Gastroesophageal sphincter (tissue), 4 donors: ENCODE data around the gene OPTC. TPM values are rescaled to one million over a fixed set of nuclear protein-coding genes. Genes with fewer than 3 reads are reported as not detected.
A peak's percentile ranks its signal among the peaks of the same experiment; 100 is the strongest.
"Not testable (repeated sequence)": the region's sequence is repeated elsewhere in the genome, so short reads cannot be mapped to it uniquely, and the experiment has no call there.

Experiments used
- ATAC-seq: fragments of 150-250 bp; one replicate; pipeline ENCODE4 v1.9.1; 2016; ENCODE audit warnings: mild to moderate bottlenecking, moderate library complexity
- H3K27ac ChIP-seq, 4 donors: fragments of 200-600 bp; sonication (generic) in 3 of 4; 1 replicate in 3 of 4; 2 replicates in 1 of 4; pipeline ENCODE4 v1.5.1; 2016 to 2019
- H3K27me3 ChIP-seq: fragments of 200-600 bp; sonication (generic); one replicate; pipeline ENCODE4 v1.5.1; 2019
- H3K36me3 ChIP-seq, 2 donors: fragments of 200-600 bp; sonication (generic); one replicate each; pipeline ENCODE4 v1.5.1; 2019; ENCODE audit warnings: control low read depth in 1 of 2
- H3K4me1 ChIP-seq, 3 donors: fragments of 200-600 bp; sonication (generic); 1 replicate in 2 of 3; 2 replicates in 1 of 3; pipeline ENCODE4 v1.5.1; 2016 to 2019; ENCODE audit warnings: control low read depth in 2 of 3
- H3K4me3 ChIP-seq, 2 donors: fragments of 200-600 bp; sonication (generic); one replicate each; pipeline ENCODE4 v1.5.1; 2019; ENCODE audit warnings: mild to moderate bottlenecking in 1 of 2, moderate library complexity in 1 of 2
- H3K9me3 ChIP-seq, 3 donors: fragments of 200-600 bp; sonication (generic); one replicate each; pipeline ENCODE4 v1.5.1; 2017 to 2019; ENCODE audit warnings: control low read depth in 2 of 3
- EP300 ChIP-seq: sonication (generic); formaldehyde crosslinking; IDR thresholded peaks from one replicate; pipeline ENCODE4 v1.6.1; 2017; ENCODE audit warnings: antibody characterized with exemption, mild to moderate bottlenecking
- POLR2A ChIP-seq, 2 donors: fragments of 450-650 bp; IDR thresholded peaks; one replicate each; pipeline ENCODE4 v1.6.1; 2017; ENCODE audit warnings: antibody characterized with exemption in 2 of 2, mild to moderate bottlenecking in 2 of 2, moderate library complexity in 1 of 2
- POLR2AphosphoS5 ChIP-seq: sonication (generic); formaldehyde crosslinking; IDR thresholded peaks from one replicate; pipeline ENCODE4 v1.6.1; 2017; ENCODE audit warnings: antibody characterized with exemption
- WGBS, 2 donors: methylation state at CpG; one replicate each; pipeline ENCODE4 v1.1.5; 2018; ENCODE audit warnings: low coverage in 1 of 2; 5-methylcytosine and 5-hydroxymethylcytosine counted together
- total RNA-seq, 4 donors: library from RNA; depleted of rRNA; stranded (reverse); fragments of >200 nt; gene quantifications; one replicate each; pipeline ENCODE4 v1.1.0, GENCODE V29; 2016
- TF ChIP-seq, protein P1 (sequence below), 4 experiments: fragments of 200-600 bp in 2 of 4; fragments of 450-650 bp in 2 of 4; sonication (generic) in 1 of 4; IDR thresholded peaks; one replicate each; pipeline ENCODE4 v1.5.1; 2017 to 2019; ENCODE audit warnings: antibody characterized with exemption in 4 of 4, mild to moderate bottlenecking in 2 of 4, moderate library complexity in 2 of 4

OPTC gene
- total RNA-seq, 4 donors from 2014 or later, result not detected

DNA sequence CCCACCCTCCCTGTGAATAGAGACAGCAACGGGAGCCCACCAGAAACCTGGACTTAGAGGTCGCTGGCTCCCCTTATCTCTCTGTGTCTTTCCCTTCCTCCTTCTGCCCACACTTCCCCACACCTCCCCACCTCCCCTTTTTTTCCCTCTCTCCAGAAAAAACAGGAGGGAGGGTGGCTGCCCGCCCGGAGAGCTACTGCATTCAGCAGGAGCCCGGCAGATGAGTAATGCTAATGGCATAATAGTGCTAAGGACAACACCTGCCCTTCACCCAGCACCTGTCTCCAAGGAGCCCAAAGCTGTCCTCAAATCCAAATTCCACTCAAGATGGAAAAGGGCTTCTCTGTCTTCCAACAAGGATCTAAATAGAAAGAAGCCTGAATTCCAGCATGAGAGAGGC is 29.7 kb upstream of the OPTC start:
- Histone ChIP-seq H3K4me1 (peaks cover 24 to 69% (median 48%) of the 10 kb centered on the region in 3 donors), H3K27ac (peak overlapping the region; percentile 91 to 96 (median 92)), H3K4me3 (no peak overlapping the region), H3K9me3 (no peaks in the 10 kb centered on the region), H3K27me3 (no peaks in the 10 kb centered on the region), H3K36me3 (no peaks in the 10 kb centered on the region)
- no peak for TF ChIP-seq POLR2A (IDR thresholded peaks at IDR 0.05)
- no peak for TF ChIP-seq EP300
- no peak for TF ChIP-seq POLR2AphosphoS5
- TF ChIP-seq, protein P1, sequence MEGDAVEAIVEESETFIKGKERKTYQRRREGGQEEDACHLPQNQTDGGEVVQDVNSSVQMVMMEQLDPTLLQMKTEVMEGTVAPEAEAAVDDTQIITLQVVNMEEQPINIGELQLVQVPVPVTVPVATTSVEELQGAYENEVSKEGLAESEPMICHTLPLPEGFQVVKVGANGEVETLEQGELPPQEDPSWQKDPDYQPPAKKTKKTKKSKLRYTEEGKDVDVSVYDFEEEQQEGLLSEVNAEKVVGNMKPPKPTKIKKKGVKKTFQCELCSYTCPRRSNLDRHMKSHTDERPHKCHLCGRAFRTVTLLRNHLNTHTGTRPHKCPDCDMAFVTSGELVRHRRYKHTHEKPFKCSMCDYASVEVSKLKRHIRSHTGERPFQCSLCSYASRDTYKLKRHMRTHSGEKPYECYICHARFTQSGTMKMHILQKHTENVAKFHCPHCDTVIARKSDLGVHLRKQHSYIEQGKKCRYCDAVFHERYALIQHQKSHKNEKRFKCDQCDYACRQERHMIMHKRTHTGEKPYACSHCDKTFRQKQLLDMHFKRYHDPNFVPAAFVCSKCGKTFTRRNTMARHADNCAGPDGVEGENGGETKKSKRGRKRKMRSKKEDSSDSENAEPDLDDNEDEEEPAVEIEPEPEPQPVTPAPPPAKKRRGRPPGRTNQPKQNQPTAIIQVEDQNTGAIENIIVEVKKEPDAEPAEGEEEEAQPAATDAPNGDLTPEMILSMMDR (IDR thresholded peaks at IDR 0.05), result no peak
- 20 to 40% methylated on average over 1 to 2 of the region's 5 CpGs for WGBS, 2 donors
- peak; percentile 32 for ATAC-seq

DNA sequence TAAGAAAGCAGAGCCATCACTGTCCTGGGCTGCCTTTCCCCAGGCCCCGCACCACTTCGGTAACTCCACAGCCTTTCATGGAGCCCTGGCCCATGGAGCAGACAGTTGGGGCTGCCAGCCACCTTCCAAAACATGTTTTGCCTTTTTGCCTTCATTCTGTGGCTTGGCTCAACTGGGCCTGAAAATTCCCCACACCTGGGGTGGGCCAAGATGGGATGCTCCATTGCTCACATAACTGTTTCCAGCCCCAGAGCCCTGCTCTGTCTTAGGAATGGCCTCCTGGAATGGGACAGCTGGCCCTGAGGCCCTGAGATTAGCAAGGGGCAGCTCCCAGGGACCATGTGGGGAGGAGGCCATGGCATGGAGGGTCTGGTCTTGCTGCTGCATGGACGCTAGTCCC is 29.2 kb upstream of the OPTC start:
- ATAC-seq, result no peak
- TF ChIP-seq POLR2AphosphoS5, result no peak
- TF ChIP-seq, protein P1 (IDR thresholded peaks at IDR 0.05), result no peak
- TF ChIP-seq EP300, result no peak
- no peak for TF ChIP-seq POLR2A (IDR thresholded peaks at IDR 0.05)
- H3K36me3 ChIP-seq, result no peaks in the 10 kb centered on the region
- peaks cover 24 to 70% (median 48%) of the 10 kb centered on the region in 3 donors for H3K4me1 ChIP-seq
- H3K4me3 ChIP-seq, result no peak overlapping the region
- no CpG with 5 or more reads among the region's 3 CpGs for whole genome bisulfite sequencing, 2 donors
- H3K9me3 ChIP-seq, result no peaks in the 10 kb centered on the region
- peak overlapping the region; percentile 91 to 96 (median 92) for H3K27ac ChIP-seq
- H3K27me3 ChIP-seq, result no peaks in the 10 kb centered on the region

DNA sequence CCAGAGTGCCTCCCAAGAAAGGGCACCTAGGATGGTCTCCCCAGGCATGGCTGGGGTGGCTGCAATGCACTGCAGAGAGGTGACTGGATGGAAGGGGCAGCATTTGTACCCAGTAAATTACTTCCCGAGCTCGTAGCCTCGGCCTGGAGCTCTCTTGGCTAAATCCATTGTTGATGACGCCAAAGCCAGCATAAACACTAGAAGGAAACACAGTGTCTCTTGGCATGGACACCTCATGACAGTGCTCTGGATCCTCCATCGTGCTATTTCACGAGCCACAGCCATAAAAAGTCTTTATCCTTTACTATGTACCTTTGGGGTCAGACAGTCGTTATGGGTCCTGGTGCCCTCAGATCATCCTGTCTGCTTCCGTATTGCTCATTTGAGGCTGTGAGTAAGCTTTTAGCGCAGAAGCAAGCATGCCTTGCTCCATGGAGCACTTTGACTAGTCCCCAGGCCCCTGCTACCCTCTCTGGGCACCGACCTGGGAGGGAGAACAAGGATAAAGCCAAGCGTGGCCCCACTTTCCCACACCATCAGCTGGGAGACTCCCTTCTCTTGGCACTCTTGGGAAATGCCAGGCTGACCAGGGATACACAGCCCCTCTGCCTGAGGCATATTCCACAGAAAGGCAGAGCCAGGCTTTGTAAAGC is 28.7 kb upstream of the OPTC start:
- Histone ChIP-seq H3K9me3 (no peaks in the 10 kb centered on the region), H3K4me3 (no peak overlapping the region), H3K4me1 (peaks cover 24 to 75% (median 48%) of the 10 kb centered on the region in 3 donors), H3K36me3 (no peaks in the 10 kb centered on the region), H3K27me3 (no peaks in the 10 kb centered on the region), H3K27ac (peak overlapping the region; percentile 91 to 96 (median 92))
- ATAC-seq, result peak; percentile 75
- 20 to 100% methylated on average over 1 to 2 of the region's 11 CpGs for WGBS, 2 donors
- TF ChIP-seq, protein P1 (IDR thresholded peaks at IDR 0.05), result no peak
- peak; percentile 70 for TF ChIP-seq EP300
- TF ChIP-seq POLR2AphosphoS5, result peak; percentile 81

DNA sequence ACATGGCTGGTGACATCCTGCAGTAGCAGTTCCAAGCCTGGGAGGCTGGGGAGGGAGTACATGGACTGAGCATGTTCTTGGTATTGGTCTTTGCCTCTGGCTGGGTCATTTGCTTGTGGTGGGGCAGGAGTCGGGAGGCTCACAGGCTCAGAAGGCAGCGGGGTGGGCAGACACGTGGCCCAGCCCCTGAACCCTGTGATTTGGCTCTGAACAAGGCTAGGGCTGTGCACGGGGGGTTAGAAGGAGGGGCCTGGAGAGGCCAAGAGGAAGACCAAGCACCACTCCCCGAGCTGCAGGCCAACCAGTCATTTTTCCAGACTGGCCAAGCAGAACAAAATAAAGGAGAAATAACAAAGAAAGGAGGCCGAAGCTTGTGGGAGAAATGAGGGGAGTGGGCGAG is 28.0 kb upstream of the OPTC start:
- Histone ChIP-seq H3K4me1 (peaks cover 24 to 78% (median 48%) of the 10 kb centered on the region in 3 donors), H3K27me3 (no peaks in the 10 kb centered on the region), H3K27ac (peak overlapping the region; percentile 91 to 96 (median 92)), H3K4me3 (no peak overlapping the region), H3K9me3 (no peaks in the 10 kb centered on the region), H3K36me3 (no peaks in the 10 kb centered on the region)
- peak; percentile 58 for ATAC-seq
- peak in 1 of 2 donors; percentile 15 for TF ChIP-seq POLR2A (IDR thresholded peaks at IDR 0.05)
- TF ChIP-seq, protein P1 (IDR thresholded peaks at IDR 0.05), result peak in 1 of 4 experiments; percentile 17
- no peak for TF ChIP-seq POLR2AphosphoS5
- 6 to 15% methylated on average over 3 to 4 of the region's 7 CpGs for WGBS, 2 donors

DNA sequence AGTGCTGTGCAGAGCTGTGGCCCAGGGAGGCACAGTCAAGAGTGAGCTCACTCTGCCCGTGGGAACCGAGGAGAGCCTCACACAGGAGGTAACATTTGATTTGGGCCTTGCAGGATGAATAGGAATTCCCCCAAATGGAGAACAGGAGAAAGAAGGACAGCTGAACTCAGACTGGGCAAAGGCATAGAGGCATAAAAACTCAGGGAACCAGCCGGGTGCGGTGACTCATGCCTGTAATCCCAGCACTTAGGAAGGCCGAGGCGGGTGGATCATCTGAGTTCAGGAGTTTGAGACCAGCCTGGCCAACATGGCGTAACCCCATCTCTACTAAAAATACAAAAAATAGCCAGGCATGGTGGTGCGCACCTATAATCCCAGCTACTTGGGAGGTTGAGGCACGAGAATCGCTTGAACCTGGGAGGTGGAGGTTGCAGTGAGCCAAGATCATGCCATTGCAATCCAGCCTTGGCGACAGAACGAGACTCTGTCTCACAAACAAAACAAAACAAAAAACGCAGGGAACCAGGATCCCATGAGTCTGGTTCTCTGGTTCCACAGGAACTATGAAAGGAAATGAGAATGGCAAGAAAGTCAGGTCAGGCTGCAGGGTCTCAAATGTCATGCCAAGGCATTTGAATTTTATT is 26.9 kb upstream of the OPTC start:
- H3K4me3 ChIP-seq, H3K9me3 ChIP-seq, ATAC-seq, H3K36me3 ChIP-seq, H3K27me3 ChIP-seq: not testable (repeated sequence)
- Histone ChIP-seq H3K4me1 (peaks cover 24 to 73% (median 48%) of the 10 kb centered on the region in 3 donors), H3K27ac (peak overlapping the region; percentile 91 to 96 (median 92))
- 20 to 62% methylated on average over 4 to 9 of the region's 13 CpGs for WGBS, 2 donors
